ENCODE results near the gene ABHD16B. TPM values are rescaled to one million over a fixed set of nuclear protein-coding genes. Genes with fewer than 3 reads are reported as not detected.

Gene ABHD16B
- total and polyA plus RNA-seq, 2 of the 13 experiments (the other 11 are each of a cell fraction or from before 2014, with no cell fraction given), result not detected

DNA sequence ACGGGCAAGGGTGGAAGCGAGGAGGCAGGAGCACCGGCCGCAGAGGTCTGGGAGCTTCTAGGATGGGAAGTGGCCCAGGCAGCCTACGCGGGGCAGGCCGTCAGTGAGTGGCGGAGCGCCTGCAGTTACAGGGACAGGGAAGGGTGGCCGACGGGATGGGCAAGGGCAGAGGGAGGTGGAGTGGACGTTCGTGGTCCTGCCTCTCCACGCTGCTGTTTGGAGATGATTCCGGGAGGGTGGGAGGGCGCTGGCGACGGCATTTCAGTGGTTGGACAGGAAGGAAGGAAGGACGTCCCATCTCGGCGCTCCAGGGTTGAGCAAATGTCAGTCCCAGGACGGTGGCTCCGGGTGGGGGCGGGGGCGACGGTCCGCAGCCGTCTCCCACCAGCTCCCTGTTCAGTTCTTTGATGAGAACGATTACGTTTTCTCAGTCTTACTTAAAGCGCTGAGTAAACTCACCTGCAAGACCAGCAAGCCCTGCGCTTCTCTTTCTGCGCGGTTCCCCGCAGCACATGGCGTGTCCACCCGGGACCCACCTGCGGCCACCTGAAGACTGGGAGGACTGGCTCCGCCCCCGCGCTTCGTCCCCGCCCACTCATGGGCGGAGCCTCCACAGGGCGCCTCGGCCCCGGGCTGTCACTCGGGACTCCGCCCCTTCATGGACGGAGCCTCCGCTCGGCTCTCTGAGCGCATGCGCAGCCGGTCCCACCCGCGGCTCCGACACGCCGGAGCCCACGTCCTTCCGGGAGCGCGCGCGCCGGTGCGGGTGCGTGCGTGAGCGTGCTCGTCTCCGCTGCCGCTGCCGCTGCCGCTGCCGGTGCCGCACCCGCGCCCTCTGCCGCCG is 33.3 kb downstream of the ABHD16B start, which contains the start of gene DNAJC5 (continued):
- TF ChIP-seq ZNF407 (CRISPR knock-in tag; IDR thresholded peaks at IDR 0.05; ENCODE audit: not compliant biosample characterization) (peak; percentile 87), NKX3-1 (CRISPR knock-in tag; IDR thresholded peaks at IDR 0.05) (no peak), CENPT (CRISPR knock-in tag; IDR thresholded peaks at IDR 0.05; ENCODE audit: low read depth) (peak; percentile 87; the same call in 1 of the 2 replicates), ZNF619 (CRISPR knock-in tag; IDR thresholded peaks at IDR 0.05) (no peak), SMARCE1 (IDR thresholded peaks at IDR 0.05; ENCODE audit: borderline replicate concordance) (no peak), ZNF761 (CRISPR knock-in tag; conservative IDR thresholded peaks at IDR 0.05) (peak; percentile 59; the same call in 1 of the 2 replicates), ZNF564 (CRISPR knock-in tag; IDR thresholded peaks at IDR 0.05) (no peak)
- TF ChIP-seq, protein P1, sequence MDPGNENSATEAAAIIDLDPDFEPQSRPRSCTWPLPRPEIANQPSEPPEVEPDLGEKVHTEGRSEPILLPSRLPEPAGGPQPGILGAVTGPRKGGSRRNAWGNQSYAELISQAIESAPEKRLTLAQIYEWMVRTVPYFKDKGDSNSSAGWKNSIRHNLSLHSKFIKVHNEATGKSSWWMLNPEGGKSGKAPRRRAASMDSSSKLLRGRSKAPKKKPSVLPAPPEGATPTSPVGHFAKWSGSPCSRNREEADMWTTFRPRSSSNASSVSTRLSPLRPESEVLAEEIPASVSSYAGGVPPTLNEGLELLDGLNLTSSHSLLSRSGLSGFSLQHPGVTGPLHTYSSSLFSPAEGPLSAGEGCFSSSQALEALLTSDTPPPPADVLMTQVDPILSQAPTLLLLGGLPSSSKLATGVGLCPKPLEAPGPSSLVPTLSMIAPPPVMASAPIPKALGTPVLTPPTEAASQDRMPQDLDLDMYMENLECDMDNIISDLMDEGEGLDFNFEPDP (CRISPR knock-in tag; conservative IDR thresholded peaks at IDR 0.05), result no peak
- TF ChIP-seq, protein P2, sequence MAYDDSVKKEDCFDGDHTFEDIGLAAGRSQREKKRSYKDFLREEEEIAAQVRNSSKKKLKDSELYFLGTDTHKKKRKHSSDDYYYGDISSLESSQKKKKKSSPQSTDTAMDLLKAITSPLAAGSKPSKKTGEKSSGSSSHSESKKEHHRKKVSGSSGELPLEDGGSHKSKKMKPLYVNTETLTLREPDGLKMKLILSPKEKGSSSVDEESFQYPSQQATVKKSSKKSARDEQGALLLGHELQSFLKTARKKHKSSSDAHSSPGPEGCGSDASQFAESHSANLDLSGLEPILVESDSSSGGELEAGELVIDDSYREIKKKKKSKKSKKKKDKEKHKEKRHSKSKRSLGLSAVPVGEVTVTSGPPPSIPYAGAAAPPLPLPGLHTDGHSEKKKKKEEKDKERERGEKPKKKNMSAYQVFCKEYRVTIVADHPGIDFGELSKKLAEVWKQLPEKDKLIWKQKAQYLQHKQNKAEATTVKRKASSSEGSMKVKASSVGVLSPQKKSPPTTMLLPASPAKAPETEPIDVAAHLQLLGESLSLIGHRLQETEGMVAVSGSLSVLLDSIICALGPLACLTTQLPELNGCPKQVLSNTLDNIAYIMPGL (CRISPR knock-in tag; IDR thresholded peaks at IDR 0.05; ENCODE audit: borderline replicate concordance in 1 of 2, low read depth in 1 of 2), result peak; percentile 51 to 72; a peak in 3 of 4 replicates

Data from HepG2 (cell line).